ENCODE measurements around the gene DENND11.

Gene DENND11

DNA sequence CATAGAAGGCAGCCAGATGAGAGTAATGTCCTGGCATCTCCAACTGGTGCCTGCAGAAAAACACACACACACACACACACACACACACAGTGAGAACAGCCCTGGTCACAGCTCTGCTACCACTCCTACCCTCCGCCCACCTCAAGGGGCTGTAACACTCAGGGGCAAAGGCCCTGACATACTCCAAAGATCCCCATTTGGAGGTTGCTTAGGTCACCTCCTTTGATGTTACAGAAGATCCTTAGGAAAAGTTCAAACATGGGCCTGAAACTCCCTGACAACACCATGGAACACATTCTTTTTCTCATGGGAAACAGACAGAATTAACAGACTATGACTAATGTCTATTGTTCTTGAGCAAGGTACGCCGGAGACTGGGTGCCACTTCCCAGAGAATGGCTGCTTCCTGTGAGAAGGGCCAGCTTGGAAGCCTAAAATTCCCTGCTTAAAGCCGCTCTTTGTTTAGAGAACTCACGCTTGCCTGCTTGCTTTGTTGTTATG is 27.7 kb downstream of the DENND11 start:
- TF ChIP-seq, protein P1, sequence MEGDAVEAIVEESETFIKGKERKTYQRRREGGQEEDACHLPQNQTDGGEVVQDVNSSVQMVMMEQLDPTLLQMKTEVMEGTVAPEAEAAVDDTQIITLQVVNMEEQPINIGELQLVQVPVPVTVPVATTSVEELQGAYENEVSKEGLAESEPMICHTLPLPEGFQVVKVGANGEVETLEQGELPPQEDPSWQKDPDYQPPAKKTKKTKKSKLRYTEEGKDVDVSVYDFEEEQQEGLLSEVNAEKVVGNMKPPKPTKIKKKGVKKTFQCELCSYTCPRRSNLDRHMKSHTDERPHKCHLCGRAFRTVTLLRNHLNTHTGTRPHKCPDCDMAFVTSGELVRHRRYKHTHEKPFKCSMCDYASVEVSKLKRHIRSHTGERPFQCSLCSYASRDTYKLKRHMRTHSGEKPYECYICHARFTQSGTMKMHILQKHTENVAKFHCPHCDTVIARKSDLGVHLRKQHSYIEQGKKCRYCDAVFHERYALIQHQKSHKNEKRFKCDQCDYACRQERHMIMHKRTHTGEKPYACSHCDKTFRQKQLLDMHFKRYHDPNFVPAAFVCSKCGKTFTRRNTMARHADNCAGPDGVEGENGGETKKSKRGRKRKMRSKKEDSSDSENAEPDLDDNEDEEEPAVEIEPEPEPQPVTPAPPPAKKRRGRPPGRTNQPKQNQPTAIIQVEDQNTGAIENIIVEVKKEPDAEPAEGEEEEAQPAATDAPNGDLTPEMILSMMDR (conservative IDR thresholded peaks at IDR 0.05; ENCODE audit: low read length), result no peak
- no peak overlapping the region for H3K4me3 ChIP-seq (ENCODE audit: low read length)
- no peak for DNase-seq (ENCODE audit: low read depth)

DNA sequence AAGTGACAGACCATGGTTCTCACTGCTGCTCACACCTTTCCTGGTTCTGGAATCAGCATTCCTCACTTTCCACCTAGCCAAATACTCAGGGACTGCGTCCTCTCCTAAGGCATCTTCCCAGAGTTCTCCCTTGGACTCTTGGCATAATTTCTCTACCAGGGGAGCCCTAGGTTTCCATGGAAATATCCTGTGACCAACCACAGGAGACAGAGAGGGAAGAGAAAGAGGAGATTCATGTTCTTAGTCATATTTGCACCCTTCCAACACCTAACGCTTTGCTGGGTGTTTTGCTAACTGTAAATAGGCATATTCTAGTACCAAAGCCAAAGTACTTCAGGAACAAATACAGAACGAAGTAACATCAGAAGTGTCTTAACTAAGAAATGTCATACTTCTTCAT is 28.6 kb downstream of the DENND11 start:
- no peak for DNase-seq (ENCODE audit: low read depth)
- TF ChIP-seq, protein P1 (conservative IDR thresholded peaks at IDR 0.05; ENCODE audit: low read length), result no peak

DNA sequence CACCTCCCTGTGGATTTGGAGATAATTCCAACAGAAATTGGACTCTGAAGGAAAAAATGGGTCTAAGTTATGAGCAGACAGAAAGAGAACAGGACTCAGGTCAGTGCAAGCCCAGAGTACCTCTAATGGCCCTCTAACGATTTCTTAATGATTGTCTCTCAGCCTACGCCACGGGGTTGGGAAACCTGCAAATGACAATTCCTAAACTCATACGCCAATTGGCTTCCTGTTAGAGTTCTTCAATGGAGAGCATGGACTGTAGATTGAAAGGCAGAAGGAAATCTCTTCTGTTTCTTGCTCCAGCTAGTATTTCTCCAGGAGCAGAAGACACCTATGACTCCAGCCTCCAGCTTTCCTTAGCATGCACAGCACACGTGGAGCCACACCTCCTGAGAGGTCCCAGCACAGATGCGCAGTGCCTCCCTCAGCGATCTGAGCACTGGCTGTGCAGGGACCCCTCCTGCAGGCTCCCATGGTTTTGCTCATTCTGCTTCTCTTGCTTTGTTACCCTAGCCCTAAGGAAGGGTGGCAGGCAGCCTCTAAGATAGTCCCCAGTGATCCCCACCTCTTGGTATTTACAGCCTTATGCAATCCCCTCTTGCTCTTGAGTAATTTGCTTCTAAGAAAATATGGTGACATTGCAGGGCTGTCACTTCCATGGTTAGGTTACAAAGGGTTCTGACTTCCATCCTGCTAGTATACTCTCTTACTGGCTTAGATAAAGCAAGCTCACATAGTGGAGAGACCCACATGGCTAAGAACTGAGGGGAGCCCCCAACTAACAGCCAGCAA is 30.1 kb downstream of the DENND11 start:
- no peak overlapping the region for H3K4me3 ChIP-seq (ENCODE audit: low read length)
- TF ChIP-seq, protein P1 (conservative IDR thresholded peaks at IDR 0.05; ENCODE audit: low read length), result no peak
- DNase-seq (ENCODE audit: low read depth), result no peak

More for the DNA sequence above, 28.6 kb downstream of the DENND11 start:
- H3K4me3 ChIP-seq (ENCODE audit: low read length), result no peak overlapping the region

DNA sequence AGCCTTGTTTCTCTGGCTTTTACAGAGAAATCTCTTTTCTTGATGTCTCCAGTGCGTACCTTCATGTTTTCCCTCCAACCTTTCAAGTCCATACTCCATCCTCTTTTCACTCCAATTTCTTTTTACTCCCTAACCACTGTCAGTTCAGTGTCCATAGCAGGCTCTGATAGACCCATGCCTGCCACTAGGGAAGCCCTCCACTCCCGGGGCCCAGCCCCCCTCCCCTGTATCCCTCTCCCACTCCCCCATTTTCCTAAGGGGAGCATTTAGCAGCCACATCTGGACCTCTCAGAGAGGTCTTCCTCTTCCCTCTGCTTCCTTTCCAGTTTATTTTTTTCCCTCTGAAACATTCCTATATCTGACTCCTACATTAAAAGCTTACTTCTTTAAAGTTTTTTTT is 33.1 kb downstream of the DENND11 start:
- TF ChIP-seq, protein P1 (conservative IDR thresholded peaks at IDR 0.05; ENCODE audit: low read length), result no peak
- DNase-seq (ENCODE audit: low read depth), result no peak
- no peak overlapping the region for H3K4me3 ChIP-seq (ENCODE audit: low read length)

DNA sequence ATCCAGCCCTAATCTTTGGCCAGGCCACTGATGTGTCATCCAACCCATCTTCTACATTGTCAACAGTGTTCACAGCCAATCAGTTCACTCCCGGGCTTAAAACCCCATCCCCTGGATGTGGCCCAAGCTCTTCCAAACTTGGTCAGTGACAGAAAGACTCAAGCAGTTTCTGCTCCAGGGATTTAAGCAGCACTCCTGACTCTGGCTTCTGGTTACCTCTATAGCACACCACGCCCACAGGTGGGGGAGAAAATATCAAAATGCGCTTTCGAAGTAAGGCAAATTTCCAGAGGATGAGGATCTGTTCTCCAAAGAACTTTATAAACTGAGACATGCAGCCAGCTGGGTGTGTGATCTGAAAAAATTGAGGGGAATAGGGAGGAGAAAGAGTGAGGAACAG is 35.9 kb downstream of the DENND11 start:
- no peak for DNase-seq (ENCODE audit: low read depth)
- TF ChIP-seq, protein P1 (conservative IDR thresholded peaks at IDR 0.05; ENCODE audit: low read length), result no peak
- no peak overlapping the region for H3K4me3 ChIP-seq (ENCODE audit: low read length)

DNA sequence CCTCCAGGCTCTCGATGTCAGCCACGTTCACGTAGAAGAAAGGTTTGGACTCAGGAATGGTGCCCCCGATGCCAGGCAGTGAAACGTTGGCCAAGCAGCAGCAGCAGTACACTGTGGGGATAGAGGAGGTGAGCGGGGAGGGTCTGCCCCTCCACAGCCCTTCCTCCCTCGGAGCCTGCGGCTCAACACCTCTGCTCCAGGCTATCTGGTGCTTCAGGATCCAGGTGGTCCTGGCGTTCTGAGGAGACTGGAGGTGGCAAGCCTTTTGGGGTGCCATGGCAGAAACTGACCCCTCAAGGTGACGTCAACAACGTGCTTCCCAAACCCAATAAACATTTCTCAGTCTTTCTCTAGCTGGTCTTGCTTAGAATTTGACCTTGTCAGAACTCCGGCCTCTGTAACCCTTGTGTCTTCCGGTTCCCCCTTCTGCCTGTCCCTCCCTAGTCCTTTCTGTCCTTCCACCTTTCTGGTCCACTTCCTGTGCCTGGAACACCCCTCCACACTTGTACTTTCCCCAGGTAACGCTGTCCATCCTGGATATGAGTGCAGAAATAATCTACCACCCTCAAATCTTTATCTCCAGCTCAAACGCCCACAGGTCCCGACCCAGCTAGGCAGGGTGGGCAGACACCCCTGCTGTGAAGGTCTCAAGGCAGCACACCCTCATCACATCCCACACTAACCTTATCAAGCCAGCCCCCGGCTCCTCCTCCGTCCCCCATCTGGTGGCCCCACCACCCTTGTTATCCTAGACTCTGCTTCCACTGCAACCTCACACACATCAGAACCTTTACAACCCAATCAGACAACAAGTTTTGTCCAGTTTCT is 36.5 kb downstream of the DENND11 start:
- TF ChIP-seq, protein P1 (conservative IDR thresholded peaks at IDR 0.05; ENCODE audit: low read length), result no peak
- no peak for DNase-seq (ENCODE audit: low read depth)
- no peak overlapping the region for H3K4me3 ChIP-seq (ENCODE audit: low read length)
